ENCODE measurements around the gene HDDC3. TPM values are rescaled to one million over a fixed set of nuclear protein-coding genes. Genes with fewer than 3 reads are reported as not detected.

Gene HDDC3
- total RNA-seq, 4 donors from 2014 or later = 5.1 to 7.9 (median 6.0) TPM

GRCh38 chr15:90966262-90966661, 33.9 kb upstream of the HDDC3 start:
- Histone ChIP-seq H3K27me3 (no peaks in the 10 kb centered on the region), H3K4me3 (no peak overlapping the region), H3K4me1 (no peaks in the 10 kb centered on the region), H3K36me3 (peaks cover 0 to 69% (median 46%) of the 10 kb centered on the region in 4 donors), H3K27ac (replicated peaks in 1 of 4) (no peak overlapping the region), H3K9me3 (no peaks in the 10 kb centered on the region)
- TF ChIP-seq POLR2AphosphoS5 (IDR thresholded peaks at IDR 0.05) (no peak), CTCF (IDR thresholded peaks at IDR 0.05) (no peak), EP300 (IDR thresholded peaks at IDR 0.05) (no peak), POLR2A (IDR thresholded peaks at IDR 0.05; ENCODE audit: low read depth) (no peak)
- intact Hi-C loops (cut with DNase I) = no loop called here
- WGBS = 91% methylated on average over 9 of the region's 9 CpGs
- DNase-seq (ENCODE audit: extremely low spot score) = no peak

- Histone ChIP-seq H3K27me3 (no peaks in the 10 kb centered on the region), H3K4me3 (no peak overlapping the region), H3K27ac (replicated peaks in 1 of 4) (no peak overlapping the region), H3K4me1 (peaks cover 25 to 41% (median 37%) of the 10 kb centered on the region in 4 donors), H3K9me3 (no peaks in the 10 kb centered on the region), H3K36me3 (peaks cover 0 to 66% (median 48%) of the 10 kb centered on the region in 4 donors)
- DNase-seq (ENCODE audit: extremely low spot score) = no peak
- intact Hi-C loops (cut with DNase I) = no loop called here
- TF ChIP-seq EP300 (IDR thresholded peaks at IDR 0.05) = no peak
- TF ChIP-seq CTCF (IDR thresholded peaks at IDR 0.05) = no peak
- no peak for TF ChIP-seq POLR2AphosphoS5 (IDR thresholded peaks at IDR 0.05)
- no peak for TF ChIP-seq POLR2A (IDR thresholded peaks at IDR 0.05; ENCODE audit: low read depth)
- 83% methylated on average over 4 of the region's 4 CpGs for WGBS
Observed at GRCh38 chr15:90962021-90962420, 29.7 kb upstream of the HDDC3 start.

GRCh38 chr15:90960298-90961091, 28.1 kb upstream of the HDDC3 start:
- H3K27ac ChIP-seq (replicated peaks in 1 of 4) = peak overlapping the region; percentile 54 to 74 (median 70)
- H3K36me3 ChIP-seq = peaks cover 0 to 52% (median 35%) of the 10 kb centered on the region in 4 donors
- no peaks in the 10 kb centered on the region for H3K27me3 ChIP-seq
- H3K9me3 ChIP-seq = no peaks in the 10 kb centered on the region
- H3K4me3 ChIP-seq = no peak overlapping the region
- no peak for TF ChIP-seq CTCF (IDR thresholded peaks at IDR 0.05)
- TF ChIP-seq POLR2A (IDR thresholded peaks at IDR 0.05; ENCODE audit: low read depth) = no peak
- no peak for TF ChIP-seq POLR2AphosphoS5 (IDR thresholded peaks at IDR 0.05)
- no peak for TF ChIP-seq EP300 (IDR thresholded peaks at IDR 0.05)
- H3K4me1 ChIP-seq = peaks cover 31 to 53% (median 48%) of the 10 kb centered on the region in 4 donors
- intact Hi-C loops (cut with DNase I) = no loop called here
- no peak for DNase-seq (ENCODE audit: extremely low spot score)
- WGBS = 83% methylated on average over 7 of the region's 20 CpGs

- Histone ChIP-seq H3K27me3 (no peaks in the 10 kb centered on the region), H3K9me3 (no peaks in the 10 kb centered on the region), H3K36me3 (peaks cover 0 to 49% (median 34%) of the 10 kb centered on the region in 4 donors), H3K4me3 (no peak overlapping the region), H3K27ac (replicated peaks in 1 of 4) (peak overlapping the region; percentile 54 to 74 (median 70)), H3K4me1 (peaks cover 35 to 58% (median 53%) of the 10 kb centered on the region in 4 donors)
- intact Hi-C loops (cut with DNase I) = loop anchor here (5.0 to 10.0 kb wide), 3 partner anchors 32 to 92 kb away; partner anchors contain the start of genes PRC1 and VPS33B
- TF ChIP-seq POLR2AphosphoS5 (IDR thresholded peaks at IDR 0.05) (peak; percentile 42 to 51), POLR2A (IDR thresholded peaks at IDR 0.05; ENCODE audit: low read depth) (no peak)
- DNase-seq (ENCODE audit: extremely low spot score) = no peak
- 62% methylated on average over 5 of the region's 5 CpGs for WGBS
Observed at GRCh38 chr15:90959894-90960293, 27.5 kb upstream of the HDDC3 start.

- intact Hi-C loops (cut with DNase I) = loop anchor here (5.0 to 10.0 kb wide), 3 partner anchors 33 to 93 kb away; partner anchors contain the start of genes PRC1 and VPS33B
- peaks cover 0 to 44% (median 32%) of the 10 kb centered on the region in 4 donors for H3K36me3 ChIP-seq
- 81% methylated on average over 8 of the region's 8 CpGs for WGBS
- H3K4me1 ChIP-seq = peaks cover 38 to 63% (median 57%) of the 10 kb centered on the region in 4 donors
- no peak overlapping the region for H3K4me3 ChIP-seq
- peak overlapping the region; percentile 54 to 74 (median 70) for H3K27ac ChIP-seq (replicated peaks in 1 of 4)
- H3K9me3 ChIP-seq = no peaks in the 10 kb centered on the region
- no peak for TF ChIP-seq POLR2AphosphoS5 (IDR thresholded peaks at IDR 0.05)
- no peak for TF ChIP-seq EP300 (IDR thresholded peaks at IDR 0.05)
- no peak for TF ChIP-seq POLR2A (IDR thresholded peaks at IDR 0.05; ENCODE audit: low read depth)
- no peak for TF ChIP-seq CTCF (IDR thresholded peaks at IDR 0.05)
- H3K27me3 ChIP-seq = no peaks in the 10 kb centered on the region
- DNase-seq (ENCODE audit: extremely low spot score) = no peak
Observed at GRCh38 chr15:90959028-90959595, 26.8 kb upstream of the HDDC3 start.

All from esophagus muscularis mucosa (tissue), 4 donors.